Breast epithelium (tissue), 4 donors: Measurements from ENCODE around the gene PDZD8. TPM values are rescaled to one million over a fixed set of nuclear protein-coding genes. Genes with fewer than 3 reads are reported as not detected.

ENCODE experiments used
- DNase-seq, 2 donors: peaks; one replicate each; pipeline ENCODE4 v3.0.0-alpha.2; 2019; ENCODE audit warnings: low spot score in 2 of 2
- H3K27ac ChIP-seq, 2 donors: fragments of 200-600 bp; sonication (generic) in 1 of 2; one replicate each; pipeline ENCODE4 v1.5.1; 2016 to 2019; ENCODE audit warnings: mild to moderate bottlenecking in 1 of 2
- H3K27me3 ChIP-seq, 2 donors: fragments of 200-600 bp; sonication (generic) in 1 of 2; one replicate each; pipeline versions ENCODE4 v1.5.1 to v1.6.0; 2017 to 2019; ENCODE audit warnings: control low read depth in 1 of 2, mild to moderate bottlenecking in 1 of 2
- H3K36me3 ChIP-seq: fragments of 200-600 bp; one replicate; pipeline ENCODE4 v1.5.1; 2019
- H3K4me1 ChIP-seq, 2 donors: fragments of 200-600 bp; sonication (generic); one replicate each; pipeline ENCODE4 v1.5.1; 2016 to 2019; ENCODE audit warnings: control low read depth in 1 of 2
- H3K4me3 ChIP-seq, 3 donors: fragments of 200-600 bp; sonication (generic); 1 replicate in 2 of 3; 2 replicates in 1 of 3; pipeline ENCODE4 v1.5.1; 2016 to 2019; ENCODE audit warnings: mild to moderate bottlenecking in 3 of 3, moderate library complexity in 2 of 3
- H3K9me3 ChIP-seq, 2 donors: fragments of 200-600 bp; sonication (generic) in 1 of 2; one replicate each; pipeline ENCODE4 v1.5.1; 2016 to 2019; ENCODE audit warnings: control low read depth in 1 of 2
- POLR2A ChIP-seq: fragments of 450-650 bp; IDR thresholded peaks from one replicate; pipeline ENCODE4 v1.6.1; 2016; ENCODE audit warnings: antibody characterized with exemption, mild to moderate bottlenecking, moderate library complexity
- POLR2AphosphoS5 ChIP-seq, 3 donors: sonication (generic); formaldehyde crosslinking; IDR thresholded peaks; one replicate each; pipeline ENCODE4 v1.6.1; 2017; ENCODE audit warnings: antibody characterized with exemption in 3 of 3
- intact Hi-C: fragments of 100-400 bp; cut with DNase I; formaldehyde crosslinking; loops from one replicate; pipeline ENCODE4 v1.15.1; 2023; ENCODE audit warnings: low total_unique reads
- total RNA-seq, 3 donors: library from RNA; depleted of rRNA; stranded (reverse); fragments of >200 nt; gene quantifications; one replicate each; pipeline ENCODE4 v1.1.0, GENCODE V29; 2016
- TF ChIP-seq, protein P1 (sequence below), 3 donors: fragments of 450-650 bp; IDR thresholded peaks; one replicate each; pipeline ENCODE4 v1.5.1; 2016 to 2017; ENCODE audit warnings: antibody characterized with exemption in 3 of 3, mild to moderate bottlenecking in 3 of 3, moderate library complexity in 3 of 3

PDZD8 gene
- total RNA-seq, 3 donors from 2014 or later: 27.5 to 51.2 (median 27.9) TPM

DNA sequence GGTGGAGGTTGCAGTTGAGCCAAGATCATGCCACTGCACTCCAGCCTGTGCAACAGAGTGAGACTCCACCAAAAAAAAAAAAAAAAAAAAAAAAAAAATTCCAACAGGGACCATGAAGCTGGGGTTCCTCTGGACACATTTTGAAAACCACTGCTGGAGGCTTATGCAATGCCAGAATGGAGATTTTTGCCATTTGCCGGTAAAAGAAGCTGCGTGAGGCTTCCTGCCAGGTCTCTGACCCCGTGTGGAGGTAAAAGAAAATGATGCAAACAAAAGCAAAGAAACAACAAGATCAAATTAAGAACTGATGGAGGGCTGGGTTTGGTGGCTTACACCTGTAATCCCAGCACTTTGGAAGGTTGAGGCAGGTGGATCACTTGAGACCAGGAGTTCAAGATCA, 30.5 kb upstream of the PDZD8 start:
- TF ChIP-seq POLR2A (no peak), POLR2AphosphoS5 (IDR thresholded peaks at IDR 0.05) (no peak)
- TF ChIP-seq, protein P1, sequence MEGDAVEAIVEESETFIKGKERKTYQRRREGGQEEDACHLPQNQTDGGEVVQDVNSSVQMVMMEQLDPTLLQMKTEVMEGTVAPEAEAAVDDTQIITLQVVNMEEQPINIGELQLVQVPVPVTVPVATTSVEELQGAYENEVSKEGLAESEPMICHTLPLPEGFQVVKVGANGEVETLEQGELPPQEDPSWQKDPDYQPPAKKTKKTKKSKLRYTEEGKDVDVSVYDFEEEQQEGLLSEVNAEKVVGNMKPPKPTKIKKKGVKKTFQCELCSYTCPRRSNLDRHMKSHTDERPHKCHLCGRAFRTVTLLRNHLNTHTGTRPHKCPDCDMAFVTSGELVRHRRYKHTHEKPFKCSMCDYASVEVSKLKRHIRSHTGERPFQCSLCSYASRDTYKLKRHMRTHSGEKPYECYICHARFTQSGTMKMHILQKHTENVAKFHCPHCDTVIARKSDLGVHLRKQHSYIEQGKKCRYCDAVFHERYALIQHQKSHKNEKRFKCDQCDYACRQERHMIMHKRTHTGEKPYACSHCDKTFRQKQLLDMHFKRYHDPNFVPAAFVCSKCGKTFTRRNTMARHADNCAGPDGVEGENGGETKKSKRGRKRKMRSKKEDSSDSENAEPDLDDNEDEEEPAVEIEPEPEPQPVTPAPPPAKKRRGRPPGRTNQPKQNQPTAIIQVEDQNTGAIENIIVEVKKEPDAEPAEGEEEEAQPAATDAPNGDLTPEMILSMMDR (IDR thresholded peaks at IDR 0.05): no peak

DNA sequence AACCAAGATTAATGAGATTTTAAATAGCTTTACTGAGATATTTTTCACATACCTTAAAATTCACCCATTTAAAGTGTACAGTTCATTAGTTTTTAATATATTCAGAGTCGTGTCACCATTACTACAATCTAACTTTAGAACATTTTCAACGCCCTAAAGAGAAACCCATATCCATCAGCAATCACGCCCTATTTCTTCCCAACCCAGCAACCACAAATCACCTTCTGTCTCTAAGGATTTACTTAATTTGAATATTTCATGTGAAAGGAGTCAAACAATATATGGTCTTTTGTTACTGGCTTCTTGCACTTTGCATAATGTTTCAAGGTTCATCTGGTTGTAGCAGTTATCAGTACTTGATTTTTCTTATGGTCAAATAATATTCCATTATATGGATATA, 25.1 kb upstream of the PDZD8 start:
- H3K27ac ChIP-seq: no peak overlapping the region
- no peaks in the 10 kb centered on the region for H3K27me3 ChIP-seq
- intact Hi-C loops: no loop called here

More for the DNA sequence above, 30.5 kb upstream of the PDZD8 start:
- Histone ChIP-seq H3K27me3 (no peaks in the 10 kb centered on the region), H3K36me3 (no peaks in the 10 kb centered on the region), H3K4me1 (no peaks in the 10 kb centered on the region), H3K9me3 (no peaks in the 10 kb centered on the region), H3K27ac (no peak overlapping the region), H3K4me3 (no peak overlapping the region)
- intact Hi-C loops: no loop called here
- DNase-seq: no peak

DNA sequence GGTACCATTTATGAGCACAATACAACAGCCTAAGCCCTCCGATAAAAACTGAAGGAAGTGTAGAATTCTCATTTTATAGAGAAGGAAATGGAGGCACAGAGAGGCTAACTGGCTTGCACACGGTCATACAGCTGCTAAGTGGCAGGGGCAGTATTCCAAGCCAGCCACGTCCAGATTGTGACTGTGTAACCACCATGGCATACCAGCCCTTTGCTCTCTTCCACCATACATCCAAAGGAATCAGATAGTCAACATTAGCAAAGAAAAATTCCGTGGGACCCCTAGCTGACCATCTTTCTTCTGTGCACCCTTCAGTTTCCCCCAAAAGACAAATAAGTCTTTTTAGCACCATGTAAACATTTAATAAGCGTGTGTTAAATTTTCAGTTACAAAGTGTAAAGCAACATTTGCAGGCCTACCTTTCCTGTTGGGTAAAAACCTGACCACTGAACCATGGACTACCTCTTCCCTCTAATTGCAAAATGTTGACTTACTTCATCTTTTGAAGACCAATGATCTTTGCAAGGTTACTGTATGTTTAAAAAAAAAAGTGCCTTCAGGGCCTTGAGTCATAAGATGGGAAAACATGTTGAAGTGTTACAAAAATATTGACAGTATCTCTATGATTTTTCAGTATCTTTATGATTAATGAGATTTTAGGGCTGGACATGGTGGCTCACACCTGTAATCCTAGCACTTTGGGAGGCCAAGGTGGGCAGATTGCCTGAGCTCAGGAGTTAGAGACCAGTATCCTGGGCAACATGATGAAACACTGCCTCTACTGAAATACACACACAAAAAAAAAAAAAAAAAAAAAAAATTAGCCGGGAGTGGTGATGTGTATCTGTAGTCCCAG, 24.3 kb upstream of the PDZD8 start:
- TF ChIP-seq, protein P1 (IDR thresholded peaks at IDR 0.05): no peak
- TF ChIP-seq POLR2A (no peak), POLR2AphosphoS5 (IDR thresholded peaks at IDR 0.05) (no peak)
- intact Hi-C loops: no loop called here
- DNase-seq: no peak

More for the DNA sequence above, 25.1 kb upstream of the PDZD8 start:
- no peaks in the 10 kb centered on the region for H3K4me1 ChIP-seq
- DNase-seq: no peak
- H3K9me3 ChIP-seq: no peaks in the 10 kb centered on the region
- TF ChIP-seq POLR2A: no peak
- TF ChIP-seq, protein P1 (IDR thresholded peaks at IDR 0.05): no peak
- TF ChIP-seq POLR2AphosphoS5 (IDR thresholded peaks at IDR 0.05): no peak
- no peaks in the 10 kb centered on the region for H3K36me3 ChIP-seq
- H3K4me3 ChIP-seq: no peak overlapping the region

DNA sequence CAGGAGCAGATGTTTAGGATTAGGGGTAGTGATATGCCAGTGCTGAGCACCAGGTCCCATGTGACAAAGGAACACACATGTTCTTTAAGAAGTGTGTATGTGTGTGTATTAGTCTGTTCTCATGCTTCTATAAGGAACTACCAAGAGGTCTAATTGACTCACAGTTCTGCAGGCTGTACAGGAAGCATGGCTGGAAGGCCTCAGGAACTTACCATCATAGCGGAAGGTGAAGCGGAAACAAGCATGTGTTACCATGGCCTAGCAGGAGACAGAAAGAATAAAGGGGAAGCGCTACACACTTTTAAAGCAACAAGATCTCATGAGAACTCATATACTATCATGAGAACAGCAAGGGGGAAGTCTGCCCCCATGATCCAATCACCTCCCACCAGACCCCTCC, 22.8 kb upstream of the PDZD8 start:
- no peaks in the 10 kb centered on the region for H3K27me3 ChIP-seq
- intact Hi-C loops: no loop called here
- no peak overlapping the region for H3K27ac ChIP-seq
- H3K9me3 ChIP-seq: no peaks in the 10 kb centered on the region
- H3K36me3 ChIP-seq: no peaks in the 10 kb centered on the region
- no peak overlapping the region for H3K4me3 ChIP-seq
- H3K4me1 ChIP-seq: no peaks in the 10 kb centered on the region
- no peak for DNase-seq
- TF ChIP-seq, protein P1 (IDR thresholded peaks at IDR 0.05): no peak
- TF ChIP-seq POLR2AphosphoS5 (IDR thresholded peaks at IDR 0.05): no peak
- TF ChIP-seq POLR2A: no peak

More for the DNA sequence above, 24.3 kb upstream of the PDZD8 start:
- no peaks in the 10 kb centered on the region for H3K9me3 ChIP-seq
- H3K36me3 ChIP-seq: no peaks in the 10 kb centered on the region
- no peak overlapping the region for H3K27ac ChIP-seq
- H3K4me3 ChIP-seq: no peak overlapping the region
- H3K27me3 ChIP-seq: no peaks in the 10 kb centered on the region
- no peaks in the 10 kb centered on the region for H3K4me1 ChIP-seq

DNA sequence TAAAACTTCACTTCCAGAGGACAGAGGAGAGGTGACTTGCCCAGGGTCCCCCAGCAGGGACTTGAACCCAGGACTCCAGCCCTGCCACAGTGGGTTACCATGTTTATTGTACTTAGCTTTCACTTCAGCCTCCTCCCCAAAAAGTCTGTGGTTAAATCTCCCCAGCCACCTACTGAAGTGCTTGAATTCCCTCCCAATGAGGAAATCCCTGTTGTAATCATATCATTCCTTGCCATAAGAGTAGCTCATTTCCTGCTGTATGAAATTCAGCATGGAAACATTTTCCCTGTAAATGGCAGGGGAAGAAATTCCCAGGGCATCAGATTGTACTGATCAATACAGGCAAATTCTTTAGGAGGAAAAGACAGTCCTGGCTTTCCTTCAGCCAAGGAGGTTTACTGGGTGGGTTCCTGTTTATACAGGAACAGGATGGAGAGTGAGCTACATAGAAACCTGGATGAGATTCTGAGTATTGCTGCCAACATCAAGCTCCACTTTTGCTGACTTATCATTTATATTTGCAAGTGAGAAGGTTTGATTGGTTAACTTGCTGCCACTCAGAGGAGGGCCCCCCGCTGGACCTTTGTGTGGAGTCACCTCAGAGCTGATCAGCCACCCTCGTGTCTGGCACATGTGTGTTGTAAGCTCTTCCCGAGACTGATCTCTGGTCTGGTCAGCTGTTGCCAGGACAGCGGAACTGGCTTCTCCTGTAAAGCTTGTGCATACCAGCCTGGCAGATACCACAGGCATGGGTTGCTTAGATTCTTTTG, 16.4 kb upstream of the PDZD8 start:
- no peaks in the 10 kb centered on the region for H3K36me3 ChIP-seq
- H3K27me3 ChIP-seq: peaks cover 0 to 3% of the 10 kb centered on the region in 2 donors
- peak in 1 of 2 donors; percentile 59 for DNase-seq
- no peaks in the 10 kb centered on the region for H3K9me3 ChIP-seq
- intact Hi-C loops: no loop called here
- no peak overlapping the region for H3K27ac ChIP-seq
- TF ChIP-seq POLR2AphosphoS5 (IDR thresholded peaks at IDR 0.05) (no peak), POLR2A (no peak)
- TF ChIP-seq, protein P1 (IDR thresholded peaks at IDR 0.05): no peak
- no peaks in the 10 kb centered on the region for H3K4me1 ChIP-seq
- H3K4me3 ChIP-seq: no peak overlapping the region
